ENCODE data around the gene S100A7. TPM values are rescaled to one million over a fixed set of nuclear protein-coding genes. Genes with fewer than 3 reads are reported as not detected.

The S100A7 gene
- total and polyA plus RNA-seq, 2 of the 8 experiments (the other 6 are each of a cell fraction or from before 2014, with no cell fraction given), result not detected

- CTCF ChIA-PET (ENCODE audit: partially characterized antibody), result interaction anchor here (0.7 to 2.2 kb wide), 6 partner anchors 9 to 149 kb away, joined by 3 to 8 read pairs (median 4); partner anchors contain the start of gene S100A13
These were observed 43.3 kb upstream of the S100A7 start for GRCh38 chr1:153503766-153504165.

More at GRCh38 chr1:153503766-153504165, 43.3 kb upstream of the S100A7 start:
- Histone ChIP-seq H2BK5ac (ENCODE audit: low read depth, low read length) (no peak overlapping the region), H3K4ac (replicated peaks; ENCODE audit: insufficient read length, low read depth, low read length) (no peak overlapping the region), H3K27me3 (replicated peaks in 1 of 4; ENCODE audit: control insufficient read depth in 3 of 4, extremely low read depth in 1 of 4, insufficient read depth in 3 of 4, low read length in 3 of 4) (no peaks in the 10 kb centered on the region), H2BK120ac (replicated peaks; ENCODE audit: low read depth, low read length) (no peak overlapping the region), H2AFZ (ENCODE audit: low read length) (no peak overlapping the region), H2BK12ac (ENCODE audit: low read depth, low read length) (no peak overlapping the region), H3K79me1 (ENCODE audit: low read depth, low read length) (no peaks in the 10 kb centered on the region), H4K20me1 (replicated peaks in 1 of 2; ENCODE audit: control insufficient read depth in 1 of 2, insufficient read depth in 2 of 2, low read length in 2 of 2) (no peaks in the 10 kb centered on the region), H3K79me2 (ENCODE audit: control insufficient read depth in 1 of 2, insufficient read depth in 2 of 2, low read length in 2 of 2) (no peaks in the 10 kb centered on the region), H2BK20ac (ENCODE audit: low read length) (no peak overlapping the region), H3K23ac (ENCODE audit: insufficient read length) (no peak overlapping the region), H2AK5ac (ENCODE audit: low read depth, low read length) (no peak overlapping the region), H3K14ac (ENCODE audit: insufficient read length) (no peak overlapping the region), H4K8ac (ENCODE audit: extremely low read depth, insufficient read depth, low read length) (no peak overlapping the region), H3K18ac (ENCODE audit: extremely low read depth, low read length) (no peak overlapping the region), H3K36me3 (ENCODE audit: control insufficient read depth in 2 of 4, insufficient read depth in 4 of 4, low read length in 3 of 4) (no peaks in the 10 kb centered on the region), H3K9me3 (ENCODE audit: insufficient read depth in 2 of 2, low read depth in 1 of 2, low read length in 1 of 2) (no peaks in the 10 kb centered on the region), H4K91ac (replicated peaks; ENCODE audit: insufficient read length, low read length) (no peak overlapping the region), H3K27ac (ENCODE audit: low read depth, low read length) (no peak overlapping the region), H4K5ac (ENCODE audit: insufficient read length, low read depth, low read length) (no peak overlapping the region), H3K23me2 (ENCODE audit: low read depth, low read length) (no peaks in the 10 kb centered on the region), H3K4me3 (ENCODE audit: extremely low read depth in 1 of 4, insufficient read depth in 2 of 4, low read depth in 3 of 4, low read length in 4 of 4) (no peak overlapping the region), H3K9ac (replicated peaks in 1 of 4; ENCODE audit: extremely low read depth in 1 of 4, low read depth in 3 of 4, low read length in 3 of 4) (no peak overlapping the region), H3K4me1 (replicated peaks in 1 of 4; ENCODE audit: control insufficient read depth in 3 of 4, insufficient read depth in 4 of 4, low read length in 3 of 4) (peaks cover 0 to 2% (median 0%) of the 10 kb centered on the region in 4 experiments; a peak in 3 of 7 replicates), H2BK15ac (ENCODE audit: low read length) (no peak overlapping the region), H3K56ac (replicated peaks; ENCODE audit: insufficient read length, low read depth, low read length) (no peak overlapping the region), H3K4me2 (ENCODE audit: insufficient read depth in 1 of 2, low read depth in 2 of 2, low read length in 2 of 2) (no peak overlapping the region)
- FAIRE-seq, result no peak
- DNase-seq (ENCODE audit: low read depth in 1 of 2, low spot score in 2 of 2), result no peak
- no peak for TF ChIP-seq EZH2 (IDR thresholded peaks at IDR 0.05; ENCODE audit: low read depth, low read length, severe bottlenecking)
- no peak for TF ChIP-seq TCF12 (IDR thresholded peaks at IDR 0.05; ENCODE audit: low read depth, low read length)
- TF ChIP-seq POU5F1 (IDR thresholded peaks at IDR 0.05; ENCODE audit: low read depth, low read length), result no peak
- TF ChIP-seq JUN (IDR thresholded peaks at IDR 0.05; ENCODE audit: low read depth, low read length), result no peak
- TF ChIP-seq BCL11A (IDR thresholded peaks at IDR 0.05; ENCODE audit: low read depth in 2 of 2, low read length in 2 of 2), result no peak
- no peak for TF ChIP-seq SIRT6 (IDR thresholded peaks at IDR 0.05; ENCODE audit: low read length)
- TF ChIP-seq CREB1 (IDR thresholded peaks at IDR 0.05), result no peak
- WGBS, 2 experiments (ENCODE audit: extremely low coverage in 1 of 2, insufficient coverage in 1 of 2, insufficient read length in 1 of 2, insufficient replicate concordance in 2 of 2, low coverage in 1 of 2, low lambda C conversion rate in 2 of 2, missing lambda C conversion rate in 1 of 2), result 92% methylated on average over 3 of the region's 3 CpGs; no CpG with 5 or more reads in 1 of the 2 experiments
- POLR2A ChIA-PET (ENCODE audit: partially characterized antibody), result no interaction called here

All from H1 (cell line).